Left lung (tissue), 10 donors: ENCODE data around the gene TM7SF2. TPM values are rescaled to one million over a fixed set of nuclear protein-coding genes. Genes with fewer than 3 reads are reported as not detected.

Experiments used
- ATAC-seq: fragments of 200-7000 bp; cut with Tn5 transposase; one replicate; pipeline ENCODE4 v1.9.1; 2020; ENCODE audit warnings: moderate library complexity
- DNase-seq, 4 donors: peaks; one replicate each; pipeline ENCODE4 v3.0.0-alpha.2; 2013 to 2020
- H3K27ac ChIP-seq, 2 donors: fragments of 200-600 bp; sonication (generic) in 1 of 2; one replicate each; pipeline versions ENCODE4 v1.5.0 to v1.8.0; 2020 to 2021
- H3K27me3 ChIP-seq, 2 donors: fragments of 200-600 bp; sonication (generic) in 1 of 2; one replicate each; pipeline versions ENCODE4 v1.5.0 to v1.8.0; 2020 to 2021
- H3K36me3 ChIP-seq, 2 donors: fragments of 200-600 bp; sonication (generic) in 1 of 2; one replicate each; pipeline versions ENCODE4 v1.5.0 to v1.8.0; 2020 to 2021
- H3K4me1 ChIP-seq, 2 donors: fragments of 200-600 bp; one replicate each; pipeline ENCODE4 v1.8.0; 2021
- H3K4me3 ChIP-seq, 2 donors: fragments of 200-600 bp; sonication (generic) in 1 of 2; one replicate each; pipeline versions ENCODE4 v1.5.0 to v1.8.0; 2020 to 2021; ENCODE audit warnings: mild to moderate bottlenecking in 1 of 2
- H3K9me3 ChIP-seq, 2 donors: fragments of 200-600 bp; sonication (generic) in 1 of 2; one replicate each; pipeline versions ENCODE4 v1.5.0 to v1.8.0; 2020 to 2021
- intact Hi-C, 2 donors: fragments of 100-400 bp; cut with DNase I; formaldehyde crosslinking; loops; one replicate each; pipeline versions ENCODE4 v1.11.2 to v1.14.2; 2022
- polyA plus RNA-seq, 6 donors: library from polyadenylated mRNA; unstranded; fragments of 120-200 nt; gene quantifications; one replicate each; pipeline ENCODE4 v1.2.1, GENCODE V29; 2013; ENCODE audit not compliant: insufficient read length in 6 of 6
- total RNA-seq, 2 donors: library from RNA; stranded (reverse); fragmentation: NEBNext Ultra II Directional; extraction: Animal tissue kit (Norgen Biotek cat#: 25700); gene quantifications; one replicate each; pipeline ENCODE4 v1.2.1, GENCODE V29; 2021
- TF ChIP-seq, protein P1 (sequence below), 2 donors: fragments of 200-600 bp; sonication (generic) in 1 of 2; IDR thresholded peaks; one replicate each; pipeline versions ENCODE4 v1.5.0 to v1.8.0; 2021; ENCODE audit warnings: antibody characterized with exemption in 2 of 2
- donor health status: DM: no; HTN: yes; CAD: no.
- donor health status: DM: no; HTN: no; CAD: no.

Gene TM7SF2
- total and polyA plus RNA-seq, 8 donors = 16.1 to 41.0 (median 22.5) TPM

DNA sequence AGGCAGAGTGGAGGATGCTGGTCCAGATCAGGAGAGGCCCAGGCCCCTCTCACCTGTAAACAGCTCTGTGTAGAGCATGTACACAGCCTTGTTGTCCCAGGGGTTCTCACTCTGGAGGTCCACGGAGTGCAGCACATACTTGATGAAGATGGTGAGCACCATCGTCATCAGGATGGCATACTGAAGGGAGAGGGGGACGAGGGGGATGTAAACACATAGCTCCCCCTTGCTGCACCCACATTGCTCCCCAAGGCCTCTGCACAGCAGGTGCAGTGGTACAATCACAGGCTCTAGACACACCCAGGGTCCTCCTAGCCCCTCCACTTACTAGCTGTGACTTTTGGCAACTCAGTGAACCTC lies 19.7 kb downstream of the TM7SF2 start:
- Histone ChIP-seq H3K36me3 (peaks cover 0 to 66% of the 10 kb centered on the region in 2 donors), H3K27ac (no peak overlapping the region), H3K4me3 (no peak overlapping the region), H3K4me1 (peaks cover 16 to 32% of the 10 kb centered on the region in 2 donors), H3K27me3 (no peaks in the 10 kb centered on the region), H3K9me3 (no peaks in the 10 kb centered on the region)
- TF ChIP-seq, protein P1, sequence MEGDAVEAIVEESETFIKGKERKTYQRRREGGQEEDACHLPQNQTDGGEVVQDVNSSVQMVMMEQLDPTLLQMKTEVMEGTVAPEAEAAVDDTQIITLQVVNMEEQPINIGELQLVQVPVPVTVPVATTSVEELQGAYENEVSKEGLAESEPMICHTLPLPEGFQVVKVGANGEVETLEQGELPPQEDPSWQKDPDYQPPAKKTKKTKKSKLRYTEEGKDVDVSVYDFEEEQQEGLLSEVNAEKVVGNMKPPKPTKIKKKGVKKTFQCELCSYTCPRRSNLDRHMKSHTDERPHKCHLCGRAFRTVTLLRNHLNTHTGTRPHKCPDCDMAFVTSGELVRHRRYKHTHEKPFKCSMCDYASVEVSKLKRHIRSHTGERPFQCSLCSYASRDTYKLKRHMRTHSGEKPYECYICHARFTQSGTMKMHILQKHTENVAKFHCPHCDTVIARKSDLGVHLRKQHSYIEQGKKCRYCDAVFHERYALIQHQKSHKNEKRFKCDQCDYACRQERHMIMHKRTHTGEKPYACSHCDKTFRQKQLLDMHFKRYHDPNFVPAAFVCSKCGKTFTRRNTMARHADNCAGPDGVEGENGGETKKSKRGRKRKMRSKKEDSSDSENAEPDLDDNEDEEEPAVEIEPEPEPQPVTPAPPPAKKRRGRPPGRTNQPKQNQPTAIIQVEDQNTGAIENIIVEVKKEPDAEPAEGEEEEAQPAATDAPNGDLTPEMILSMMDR (IDR thresholded peaks at IDR 0.05) = no peak
- ATAC-seq (no peak), DNase-seq (peak in 1 of 4 donors; percentile 11)
- intact Hi-C loops = no loop called here

DNA sequence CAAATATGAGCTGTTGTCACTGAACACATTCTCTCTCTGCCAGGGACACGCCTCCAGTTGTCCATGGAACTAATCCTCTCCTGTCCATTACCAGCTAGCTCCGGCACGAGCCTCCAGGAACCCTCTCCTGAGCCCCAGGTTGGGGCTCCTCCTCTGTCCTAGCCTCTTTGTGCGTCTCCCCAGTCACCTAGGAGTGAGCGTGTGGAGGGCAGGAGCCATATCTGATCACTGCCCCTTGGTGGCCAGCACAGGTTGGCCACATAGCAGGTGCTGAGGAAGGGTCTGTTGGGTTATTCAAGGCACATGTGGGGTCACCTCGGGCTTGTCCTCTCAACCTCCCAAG lies 20.2 kb downstream of the TM7SF2 start:
- no peak overlapping the region for H3K4me3 ChIP-seq
- no peaks in the 10 kb centered on the region for H3K27me3 ChIP-seq
- TF ChIP-seq, protein P1 (IDR thresholded peaks at IDR 0.05) = no peak
- H3K27ac ChIP-seq = peak overlapping the region in 1 of 2 donors; percentile 13
- intact Hi-C loops = no loop called here
- H3K4me1 ChIP-seq = peaks cover 16 to 32% of the 10 kb centered on the region in 2 donors
- no peaks in the 10 kb centered on the region for H3K9me3 ChIP-seq
- ATAC-seq (no peak), DNase-seq (peak in 1 of 4 donors; percentile 24)
- peaks cover 0 to 61% of the 10 kb centered on the region in 2 donors for H3K36me3 ChIP-seq

DNA sequence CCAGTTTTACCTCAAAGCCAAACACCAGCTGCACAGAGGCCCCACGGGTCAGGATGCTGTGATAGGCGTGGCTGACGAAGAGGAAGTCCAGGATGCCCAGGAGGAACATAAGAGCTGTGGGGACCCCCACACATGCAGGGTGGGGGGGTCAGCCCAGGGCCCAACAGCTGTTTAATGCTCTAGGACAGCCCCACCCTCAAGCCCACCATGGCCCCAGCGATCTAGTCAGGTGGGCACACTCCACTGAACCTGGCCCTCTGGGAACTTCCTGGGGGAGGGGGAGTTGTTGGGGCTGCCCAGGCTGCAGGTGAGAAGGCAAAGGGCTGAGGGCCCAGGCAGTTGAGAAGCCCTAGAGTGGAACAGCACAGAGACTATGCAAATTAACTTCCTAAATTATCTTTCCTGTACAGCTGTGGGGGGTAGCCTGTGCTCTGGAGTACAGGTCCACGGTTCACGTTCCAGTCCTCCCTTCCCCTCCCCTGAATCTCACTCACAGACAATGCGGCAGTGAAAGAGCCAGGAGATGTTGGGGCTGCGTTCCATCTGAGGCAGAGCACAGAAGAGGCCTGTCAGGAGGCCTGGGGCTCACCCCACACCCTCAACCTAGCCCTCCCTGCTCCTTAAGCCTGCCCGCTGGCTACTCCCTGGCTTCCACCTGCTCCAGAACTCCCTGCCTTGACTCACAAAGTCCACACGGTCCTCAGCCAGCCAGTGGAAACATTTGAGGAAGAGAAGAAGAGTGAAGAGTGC lies 20.7 kb downstream of the TM7SF2 start:
- DNase-seq = peak in 1 of 4 donors; percentile 29
- H3K36me3 ChIP-seq = peaks cover 0 to 56% of the 10 kb centered on the region in 2 donors
- peaks cover 16 to 32% of the 10 kb centered on the region in 2 donors for H3K4me1 ChIP-seq
- H3K27ac ChIP-seq = peak overlapping the region in 1 of 2 donors; percentile 13
- peak overlapping the region; percentile 84 to 98 for H3K4me3 ChIP-seq
- ATAC-seq = no peak
- intact Hi-C loops = no loop called here
- H3K27me3 ChIP-seq = no peaks in the 10 kb centered on the region
- TF ChIP-seq, protein P1 (IDR thresholded peaks at IDR 0.05) = no peak
- no peaks in the 10 kb centered on the region for H3K9me3 ChIP-seq

DNA sequence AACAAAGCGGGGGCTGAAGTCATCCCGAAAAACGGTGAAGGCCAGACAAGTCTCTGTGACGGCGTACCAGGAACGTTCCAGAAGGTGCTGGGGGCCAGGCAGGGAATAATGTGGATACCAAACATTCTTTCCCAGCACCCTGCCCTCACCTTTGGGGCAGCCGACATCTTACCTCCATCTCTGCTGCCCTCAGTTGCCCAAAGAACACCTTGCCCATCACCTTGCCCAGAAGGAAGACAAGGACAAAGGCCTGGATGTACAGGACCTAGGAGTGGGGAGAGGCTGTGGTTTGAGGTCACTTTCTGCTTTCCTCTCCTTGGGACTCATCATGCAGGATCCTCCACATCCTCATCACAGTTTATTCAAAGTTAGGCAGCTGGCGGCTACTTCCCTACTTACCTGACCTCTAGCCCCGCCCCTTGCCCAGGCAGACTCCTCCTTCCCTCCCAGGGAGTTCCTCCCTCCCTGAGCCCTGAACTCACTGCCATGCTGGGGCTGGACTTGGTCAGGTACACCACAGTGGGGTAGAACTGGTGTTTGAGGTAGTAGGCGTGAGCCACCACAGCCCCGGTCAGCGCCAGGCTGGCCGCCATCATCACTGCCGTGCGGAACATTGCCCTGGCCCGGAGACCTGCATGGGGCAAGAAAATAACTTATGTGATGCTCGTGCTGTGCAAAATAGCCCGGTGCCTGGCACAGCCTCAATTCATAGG lies 21.5 kb downstream of the TM7SF2 start:
- intact Hi-C loops = no loop called here
- Histone ChIP-seq H3K27ac (peak overlapping the region in 1 of 2 donors; percentile 98), H3K9me3 (no peaks in the 10 kb centered on the region), H3K36me3 (peaks cover 0 to 48% of the 10 kb centered on the region in 2 donors), H3K4me3 (peak overlapping the region; percentile 84 to 98), H3K27me3 (no peaks in the 10 kb centered on the region), H3K4me1 (peaks cover 16 to 32% of the 10 kb centered on the region in 2 donors)
- ATAC-seq (peak; percentile 39), DNase-seq (peak in 2 of 4 donors; percentile 80 to 93)
- TF ChIP-seq, protein P1 (IDR thresholded peaks at IDR 0.05) = no peak

DNA sequence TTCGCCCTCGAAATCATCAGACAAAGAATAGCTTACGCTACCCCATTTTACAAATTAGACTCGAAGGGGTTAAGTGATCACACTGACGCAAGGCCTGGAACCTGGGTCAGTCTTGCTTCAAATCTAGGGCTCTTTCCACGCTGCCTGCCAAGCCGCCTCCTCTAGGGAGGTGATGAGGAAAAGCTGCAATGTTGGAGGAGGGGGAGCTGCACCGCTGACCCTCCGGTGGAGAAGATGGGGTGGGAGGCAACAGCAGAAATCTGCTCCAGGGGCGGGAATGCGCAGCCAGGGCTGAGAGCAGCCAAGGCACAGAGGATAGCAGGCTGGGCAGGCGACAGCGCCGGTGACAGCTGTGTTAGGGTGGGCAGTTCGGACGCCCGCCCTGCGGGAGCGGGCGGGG lies 22.1 kb downstream of the TM7SF2 start:
- ATAC-seq = peak; percentile 0
- peak overlapping the region; percentile 84 to 98 for H3K4me3 ChIP-seq
- intact Hi-C loops = no loop called here
- H3K27me3 ChIP-seq = no peaks in the 10 kb centered on the region
- DNase-seq = peak in 2 of 4 donors; percentile 40 to 46
- peaks cover 16 to 32% of the 10 kb centered on the region in 2 donors for H3K4me1 ChIP-seq
- H3K27ac ChIP-seq = peak overlapping the region; percentile 98
- no peaks in the 10 kb centered on the region for H3K9me3 ChIP-seq
- TF ChIP-seq, protein P1 (IDR thresholded peaks at IDR 0.05) = no peak
- peaks cover 0 to 43% of the 10 kb centered on the region in 2 donors for H3K36me3 ChIP-seq
